ENCODE results near the gene SLC19A1.

Gene SLC19A1

DNA sequence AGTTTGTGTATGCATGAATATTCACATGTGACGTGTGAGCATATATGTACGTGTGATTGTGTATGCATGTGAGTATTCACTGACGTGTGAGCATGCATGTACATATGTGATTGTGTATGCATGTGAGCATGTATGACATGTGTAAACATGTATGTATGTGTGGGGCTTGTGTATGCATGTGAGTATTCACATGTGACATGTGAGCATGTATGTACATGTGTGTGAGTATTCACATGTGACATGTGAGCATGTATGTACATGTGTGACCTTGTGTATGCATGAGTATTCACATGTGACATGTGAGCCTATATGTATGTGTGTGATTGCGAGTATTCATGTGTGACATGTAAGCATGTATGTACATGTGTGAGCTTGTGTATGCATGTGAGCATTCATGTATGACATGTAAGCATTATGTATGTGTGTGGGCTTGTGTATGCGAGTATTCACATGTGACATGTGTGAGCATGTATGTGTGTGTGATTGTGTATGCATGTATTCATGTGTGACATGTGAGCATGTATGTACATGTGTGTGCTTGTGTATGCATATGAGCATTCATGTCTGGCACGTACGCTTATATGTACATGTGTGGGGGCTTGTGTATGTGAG lies 89.4 kb downstream of the SLC19A1 start:
- no peak for DNase-seq (ENCODE audit: low spot score)

- DNase-seq (ENCODE audit: low spot score) = no peak
Observed at GRCh38 chr21:45451771-45452182, 90.5 kb downstream of the SLC19A1 start.

GRCh38 chr21:45451091-45451740 lies 91.0 kb downstream of the SLC19A1 start:
- DNase-seq (ENCODE audit: low spot score) = no peak

GRCh38 chr21:45450423-45451090 lies 91.7 kb downstream of the SLC19A1 start:
- no peak for DNase-seq (ENCODE audit: low spot score)

DNA sequence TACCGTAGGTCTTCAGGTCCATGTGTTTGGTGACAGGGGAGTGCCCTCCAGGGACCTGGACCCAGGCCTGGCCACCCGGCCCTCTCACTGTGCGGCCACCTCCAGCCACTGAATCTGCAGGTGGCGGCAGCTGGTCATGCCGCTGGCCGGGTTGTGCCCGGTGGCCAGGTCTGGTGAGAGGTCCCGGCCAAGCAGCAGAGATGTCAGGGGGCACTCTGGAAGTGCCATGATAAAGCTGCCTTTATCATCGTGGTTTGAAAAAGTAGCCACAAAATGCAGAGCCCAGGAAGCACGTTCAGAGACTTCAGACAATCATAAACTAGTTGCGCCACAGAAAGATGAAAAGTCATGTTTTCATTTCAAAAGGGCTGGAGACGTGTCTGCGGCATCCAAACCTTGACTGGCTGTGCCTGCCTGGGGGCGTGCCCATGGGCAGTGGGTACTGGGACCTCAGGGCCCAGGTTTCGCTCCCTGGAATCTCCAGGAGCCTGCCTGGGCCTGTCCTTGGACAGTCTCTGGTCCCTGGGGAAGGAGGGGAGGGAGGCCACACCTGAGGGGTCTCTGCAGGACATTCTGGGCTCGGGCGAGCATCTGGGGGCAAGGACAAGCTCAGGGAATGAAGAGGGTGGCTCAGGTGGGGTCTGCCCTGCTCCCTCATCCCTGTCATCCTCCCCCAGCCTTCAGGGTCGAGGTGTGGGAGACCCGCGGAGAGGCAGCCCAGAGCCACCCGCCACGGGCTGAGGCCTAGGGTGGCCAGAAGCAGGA lies 92.4 kb downstream of the SLC19A1 start:
- DNase-seq (ENCODE audit: low spot score) = no peak

DNA sequence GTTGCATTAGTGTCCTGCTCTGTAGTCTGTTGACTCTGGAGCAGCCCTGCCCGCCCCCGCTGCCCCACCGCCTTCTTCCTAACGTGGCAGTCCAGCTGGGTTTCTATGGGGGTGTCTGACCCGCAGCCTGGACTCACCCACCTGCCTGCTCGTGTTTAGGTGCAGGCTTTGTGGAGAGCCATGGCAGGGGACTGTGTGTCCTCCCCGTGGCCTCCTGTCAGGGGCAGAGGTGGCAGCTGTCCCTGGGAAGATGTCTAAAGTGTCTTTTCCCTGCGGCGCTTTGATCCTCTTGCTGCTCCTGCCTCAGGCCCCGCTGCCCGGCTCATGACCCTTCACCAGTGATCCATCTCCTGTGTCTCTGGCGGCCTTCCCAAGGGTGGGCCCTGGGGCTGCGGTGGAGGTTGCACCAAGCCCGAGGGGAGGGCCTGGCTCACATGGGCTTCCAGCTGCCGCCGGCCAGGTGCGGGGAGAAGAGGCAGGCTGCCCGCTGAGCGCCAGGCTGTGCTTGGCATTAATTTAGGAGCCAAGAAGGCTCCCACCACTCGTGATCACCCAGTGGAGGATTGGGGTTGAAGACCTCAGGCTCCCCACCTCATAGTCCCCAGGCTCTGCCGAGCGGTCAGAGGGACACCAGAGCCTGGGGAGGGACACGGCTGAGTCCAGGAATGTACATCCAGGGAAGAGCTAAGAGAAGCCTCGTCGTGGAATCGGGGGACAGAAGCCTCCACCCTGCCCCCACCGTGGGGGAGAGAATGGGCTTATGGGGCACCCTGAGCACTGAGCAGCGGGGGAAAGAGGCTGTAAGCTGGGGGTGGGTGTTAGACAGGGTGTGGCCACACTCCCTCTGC lies 93.2 kb downstream of the SLC19A1 start:
- DNase-seq (ENCODE audit: low spot score) = no peak

DNA sequence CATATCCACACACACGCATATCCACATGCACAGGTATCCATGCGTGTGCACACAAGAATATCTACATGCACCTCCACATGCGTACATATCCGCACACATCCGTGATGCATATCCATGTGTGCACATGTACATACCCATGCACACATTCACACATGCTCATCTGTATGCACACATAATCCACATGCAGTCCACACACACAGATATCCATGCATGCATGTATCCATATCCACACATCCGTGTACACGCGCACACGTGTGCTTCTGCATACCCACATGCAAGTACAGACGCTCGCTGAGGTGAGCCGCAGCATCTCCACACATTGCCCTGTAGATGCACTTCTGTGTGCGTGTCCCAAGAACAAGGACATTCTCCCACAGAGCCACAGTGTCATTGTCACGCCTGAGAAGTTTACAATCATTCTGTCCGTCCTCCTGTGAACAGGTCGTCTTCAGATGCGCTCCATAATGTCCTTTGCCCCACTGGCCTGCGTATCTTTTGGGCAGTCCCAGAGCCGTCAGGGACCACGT lies 93.9 kb downstream of the SLC19A1 start:
- no peak for DNase-seq (ENCODE audit: low spot score)

All from germinal center (tissue), 1 donor.